Measurements from ENCODE around the gene SLC15A1.

The SLC15A1 gene

GRCh38 chr13:98686270-98686669 lies 66.2 kb downstream of the SLC15A1 start:
- Histone ChIP-seq H3K27ac (no peak overlapping the region), H2AFZ (ENCODE audit: low read depth) (no peak overlapping the region)
- no peak for TF ChIP-seq CTCF (conservative IDR thresholded peaks at IDR 0.05; ENCODE audit: low read depth, low read length)

GRCh38 chr13:98685146-98685545 lies 67.3 kb downstream of the SLC15A1 start:
- Histone ChIP-seq H3K4me1 (ENCODE audit: low read depth, poor library complexity, severe bottlenecking) (peaks cover 7% of the 10 kb centered on the region), H3K79me2 (ENCODE audit: insufficient read depth, low read depth) (no peaks in the 10 kb centered on the region), H3K4me2 (no peak overlapping the region), H3K4me3 (IDR thresholded peaks at IDR 0.05; ENCODE audit: insufficient read depth, low read depth, low read length) (no peak overlapping the region), H2AFZ (ENCODE audit: low read depth) (no peak overlapping the region), H3K27me3 (ENCODE audit: insufficient read depth, low read depth) (no peaks in the 10 kb centered on the region), H3K36me3 (ENCODE audit: insufficient read depth) (no peaks in the 10 kb centered on the region), H3K27ac (no peak overlapping the region), H3K9ac (no peak overlapping the region), H4K20me1 (ENCODE audit: insufficient read depth) (no peaks in the 10 kb centered on the region)
- no peak for TF ChIP-seq CTCF (conservative IDR thresholded peaks at IDR 0.05; ENCODE audit: low read depth, low read length)

More at GRCh38 chr13:98686270-98686669, 66.2 kb downstream of the SLC15A1 start:
- H3K9ac ChIP-seq = no peak overlapping the region
- no peaks in the 10 kb centered on the region for H3K36me3 ChIP-seq (ENCODE audit: insufficient read depth)
- H3K4me3 ChIP-seq (IDR thresholded peaks at IDR 0.05; ENCODE audit: insufficient read depth, low read depth, low read length) = no peak overlapping the region
- no peak overlapping the region for H3K4me2 ChIP-seq
- no peaks in the 10 kb centered on the region for H4K20me1 ChIP-seq (ENCODE audit: insufficient read depth)
- peaks cover 7% of the 10 kb centered on the region for H3K4me1 ChIP-seq (ENCODE audit: low read depth, poor library complexity, severe bottlenecking)
- H3K79me2 ChIP-seq (ENCODE audit: insufficient read depth, low read depth) = no peaks in the 10 kb centered on the region
- H3K27me3 ChIP-seq (ENCODE audit: insufficient read depth, low read depth) = no peaks in the 10 kb centered on the region

GRCh38 chr13:98681049-98681448 lies 71.4 kb downstream of the SLC15A1 start:
- H3K9ac ChIP-seq = no peak overlapping the region
- no peak overlapping the region for H3K4me3 ChIP-seq (IDR thresholded peaks at IDR 0.05; ENCODE audit: insufficient read depth, low read depth, low read length)
- no peak overlapping the region for H2AFZ ChIP-seq (ENCODE audit: low read depth)
- H3K4me1 ChIP-seq (ENCODE audit: low read depth, poor library complexity, severe bottlenecking) = no peaks in the 10 kb centered on the region
- no peaks in the 10 kb centered on the region for H3K79me2 ChIP-seq (ENCODE audit: insufficient read depth, low read depth)
- H3K36me3 ChIP-seq (ENCODE audit: insufficient read depth) = no peaks in the 10 kb centered on the region
- no peak overlapping the region for H3K27ac ChIP-seq
- no peaks in the 10 kb centered on the region for H3K27me3 ChIP-seq (ENCODE audit: insufficient read depth, low read depth)
- H3K4me2 ChIP-seq = no peak overlapping the region
- no peak for TF ChIP-seq CTCF (conservative IDR thresholded peaks at IDR 0.05; ENCODE audit: low read depth, low read length)
- no peaks in the 10 kb centered on the region for H4K20me1 ChIP-seq (ENCODE audit: insufficient read depth)

GRCh38 chr13:98678741-98679140 lies 73.7 kb downstream of the SLC15A1 start:
- TF ChIP-seq CTCF (conservative IDR thresholded peaks at IDR 0.05; ENCODE audit: low read depth, low read length) = no peak

More at GRCh38 chr13:98678741-98679140, 73.7 kb downstream of the SLC15A1 start:
- Histone ChIP-seq H3K27ac (no peak overlapping the region), H3K4me1 (ENCODE audit: low read depth, poor library complexity, severe bottlenecking) (no peaks in the 10 kb centered on the region), H3K27me3 (ENCODE audit: insufficient read depth, low read depth) (no peaks in the 10 kb centered on the region), H2AFZ (ENCODE audit: low read depth) (no peak overlapping the region), H4K20me1 (ENCODE audit: insufficient read depth) (no peaks in the 10 kb centered on the region), H3K4me3 (IDR thresholded peaks at IDR 0.05; ENCODE audit: insufficient read depth, low read depth, low read length) (no peak overlapping the region), H3K36me3 (ENCODE audit: insufficient read depth) (no peaks in the 10 kb centered on the region), H3K4me2 (no peak overlapping the region), H3K79me2 (ENCODE audit: insufficient read depth, low read depth) (no peaks in the 10 kb centered on the region), H3K9ac (no peak overlapping the region)

Measured in KMS-11 (cell line).